H1 (cell line): ENCODE results near the gene PIAS1. TPM values are rescaled to one million over a fixed set of nuclear protein-coding genes. Genes with fewer than 3 reads are reported as not detected.

Source experiments
- CTCF ChIA-PET: fragments of 300-600 bp; sonication (Branson Sonifier 250); formaldehyde crosslinking; loops from one replicate; lab custom pipeline; 2021; ENCODE audit not compliant: partially characterized antibody; lab: Charles Lee
- POLR2A ChIA-PET: fragments of 300-600 bp; sonication (Branson Sonifier 250); formaldehyde crosslinking; loops from one replicate; lab custom pipeline; 2021; ENCODE audit warnings: inconsistent platforms; ENCODE audit not compliant: partially characterized antibody; lab: Charles Lee
- DNase-seq, 2 experiments: peaks; one replicate each; pipeline versions ENCODE4 v3.0.0 to v3.0.0-alpha.2; 2010 to 2022; ENCODE audit warnings: low spot score in 2 of 2, low read depth in 1 of 2, mixed read lengths in 1 of 2
- FAIRE-seq: peaks from 2 replicates; lab custom pipeline; 2011; peaks lifted over from hg19 to GRCh38; lab: Jason Lieb, UNC
- H2AFZ ChIP-seq: 2 replicates; pipeline ENCODE4 v1.8.1; 2012; ENCODE audit warnings: low read length, inconsistent platforms
- H2AK5ac ChIP-seq: 2 replicates; pipeline ENCODE4 v1.6.1; 2013; ENCODE audit warnings: low read depth, low read length
- H2BK120ac ChIP-seq: replicated peaks from 2 replicates; pipeline ENCODE3; 2013; ENCODE audit warnings: low read depth, low read length, inconsistent platforms
- H2BK12ac ChIP-seq: 2 replicates; pipeline ENCODE4 v1.6.1; 2013; ENCODE audit warnings: low read depth, low read length
- H2BK15ac ChIP-seq: 2 replicates; pipeline ENCODE4 v1.6.1; 2013; ENCODE audit warnings: low read length
- H2BK20ac ChIP-seq: 2 replicates; pipeline ENCODE4 v1.6.1; 2013; ENCODE audit warnings: low read length
- H2BK5ac ChIP-seq: 2 replicates; pipeline ENCODE4 v1.6.1; 2013; ENCODE audit warnings: low read depth, low read length
- H3K14ac ChIP-seq: 2 replicates; pipeline ENCODE4 v1.6.1; 2013; ENCODE audit warnings: inconsistent platforms; ENCODE audit not compliant: insufficient read length
- H3K18ac ChIP-seq: 2 replicates; pipeline ENCODE4 v1.6.1; 2013; ENCODE audit warnings: low read length; ENCODE audit errors: extremely low read depth
- H3K23ac ChIP-seq: 2 replicates; pipeline ENCODE4 v1.6.1; 2013; ENCODE audit warnings: inconsistent platforms; ENCODE audit not compliant: insufficient read length
- H3K23me2 ChIP-seq: 2 replicates; pipeline ENCODE4 v1.6.1; 2013; ENCODE audit warnings: low read depth, low read length
- H3K27ac ChIP-seq: 2 replicates; pipeline ENCODE4 v1.6.1; 2011; ENCODE audit warnings: low read depth, low read length, inconsistent platforms
- H3K27me3 ChIP-seq, 4 experiments: replicated peaks in 1 of 4; 1 replicate in 1 of 4; 2 replicates in 3 of 4; pipeline versions ENCODE4 v1.6.1 to v1.8.1; 2011 to 2013; ENCODE audit warnings: low read length in 3 of 4, mild to moderate bottlenecking in 3 of 4, inconsistent platforms in 2 of 4, mixed read lengths in 2 of 4, moderate library complexity in 1 of 4; ENCODE audit not compliant: control insufficient read depth in 3 of 4, insufficient read depth in 3 of 4; ENCODE audit errors: extremely low read depth in 1 of 4
- H3K36me3 ChIP-seq, 4 experiments: 2 replicates each; pipeline versions ENCODE4 v1.6.1 to v1.8.1; 2011 to 2013; ENCODE audit warnings: mild to moderate bottlenecking in 4 of 4, low read length in 3 of 4, moderate library complexity in 2 of 4, control low read depth in 1 of 4, inconsistent platforms in 1 of 4; ENCODE audit not compliant: insufficient read depth in 4 of 4, control insufficient read depth in 2 of 4
- H3K4ac ChIP-seq: replicated peaks from 2 replicates; pipeline ENCODE3; 2013; ENCODE audit warnings: low read length, low read depth, mixed read lengths, inconsistent platforms; ENCODE audit not compliant: insufficient read length
- H3K4me1 ChIP-seq, 4 experiments: replicated peaks in 1 of 4; 1 replicate in 1 of 4; 2 replicates in 3 of 4; pipeline versions ENCODE4 v1.6.1 to v1.8.1; 2011 to 2013; ENCODE audit warnings: low read length in 3 of 4, inconsistent platforms in 2 of 4, mixed read lengths in 1 of 4; ENCODE audit not compliant: insufficient read depth in 4 of 4, control insufficient read depth in 3 of 4
- H3K4me2 ChIP-seq, 2 experiments: 2 replicates each; pipeline versions ENCODE4 v1.6.1 to v1.8.1; 2011 to 2013; ENCODE audit warnings: low read depth in 2 of 2, low read length in 2 of 2, control low read depth in 1 of 2, inconsistent platforms in 1 of 2, mild to moderate bottlenecking in 1 of 2; ENCODE audit not compliant: insufficient read depth in 1 of 2
- H3K4me3 ChIP-seq, 4 experiments: fragments of 200-600, 300-600 bp in 1 of 4; sonication (generic), shearing (Covaris generic), sonication (Bioruptor Twin) in 1 of 4; 2 replicates each; pipeline versions ENCODE4 v1.5.1 to v1.8.1; 2011 to 2016; ENCODE audit warnings: low read length in 4 of 4, low read depth in 3 of 4, control low read depth in 2 of 4, inconsistent platforms in 2 of 4, mild to moderate bottlenecking in 2 of 4, mixed read lengths in 1 of 4, moderate library complexity in 1 of 4; ENCODE audit not compliant: insufficient read depth in 2 of 4; ENCODE audit errors: extremely low read depth in 1 of 4
- H3K56ac ChIP-seq: replicated peaks from 2 replicates; pipeline ENCODE3; 2013; ENCODE audit warnings: low read depth, mild to moderate bottlenecking, mixed read lengths, low read length, inconsistent platforms; ENCODE audit not compliant: insufficient read length
- H3K79me1 ChIP-seq: 2 replicates; pipeline ENCODE4 v1.6.1; 2013; ENCODE audit warnings: low read depth, low read length, control low read depth
- H3K79me2 ChIP-seq, 2 experiments: 2 replicates each; pipeline versions ENCODE4 v1.6.1 to v1.8.1; 2012 to 2013; ENCODE audit warnings: low read length in 2 of 2, mild to moderate bottlenecking in 2 of 2, inconsistent platforms in 1 of 2; ENCODE audit not compliant: insufficient read depth in 2 of 2, control insufficient read depth in 1 of 2
- H3K9ac ChIP-seq, 4 experiments: replicated peaks in 1 of 4; 1 replicate in 1 of 4; 2 replicates in 3 of 4; pipeline versions ENCODE4 v1.6.1 to v1.8.1; 2011 to 2013; ENCODE audit warnings: low read depth in 3 of 4, low read length in 3 of 4, control low read depth in 2 of 4, mild to moderate bottlenecking in 2 of 4, moderate library complexity in 2 of 4, inconsistent platforms in 1 of 4; ENCODE audit errors: extremely low read depth in 1 of 4
- H3K9me3 ChIP-seq, 2 experiments: 2 replicates each; pipeline versions ENCODE4 v1.6.1 to v1.8.1; 2012 to 2013; ENCODE audit warnings: mild to moderate bottlenecking in 2 of 2, moderate library complexity in 2 of 2, control low read depth in 1 of 2, inconsistent platforms in 1 of 2, low read depth in 1 of 2, low read length in 1 of 2, mixed read lengths in 1 of 2; ENCODE audit not compliant: insufficient read depth in 2 of 2
- H4K20me1 ChIP-seq, 2 experiments: replicated peaks in 1 of 2; 2 replicates each; pipeline versions ENCODE3 to v1.8.1; 2011 to 2013; ENCODE audit warnings: inconsistent platforms in 2 of 2, low read length in 2 of 2, mild to moderate bottlenecking in 1 of 2; ENCODE audit not compliant: insufficient read depth in 2 of 2, control insufficient read depth in 1 of 2
- H4K5ac ChIP-seq: 2 replicates; pipeline ENCODE4 v1.6.1; 2013; ENCODE audit warnings: low read length, low read depth, mixed read lengths, inconsistent platforms; ENCODE audit not compliant: insufficient read length
- H4K8ac ChIP-seq: 2 replicates; pipeline ENCODE4 v1.8.0; 2013; ENCODE audit warnings: mild to moderate bottlenecking, moderate library complexity, low read length, inconsistent platforms; ENCODE audit not compliant: insufficient read depth; ENCODE audit errors: extremely low read depth
- H4K91ac ChIP-seq: replicated peaks from 2 replicates; pipeline ENCODE3; 2013; ENCODE audit warnings: low read length, mixed read lengths, inconsistent platforms; ENCODE audit not compliant: insufficient read length
- CBX5 ChIP-seq: fragments of 300-800, 300-1000 bp; sonication (generic); IDR thresholded peaks from 2 replicates; pipeline ENCODE4 v1.7.1; 2016; ENCODE audit warnings: antibody characterized with exemption, low read length, low read depth
- CREB1 ChIP-seq: IDR thresholded peaks from 2 replicates; pipeline ENCODE4 v1.6.1; 2012; ENCODE audit warnings: inconsistent platforms
- CTBP2 ChIP-seq: IDR thresholded peaks from 2 replicates; pipeline ENCODE4 v1.7.0; 2011; ENCODE audit warnings: borderline replicate concordance, mild to moderate bottlenecking, moderate library complexity, mixed read lengths, low read length; ENCODE audit not compliant: insufficient read depth, insufficient read length
- EGR1 ChIP-seq: IDR thresholded peaks from 2 replicates; pipeline ENCODE4 v1.6.1; 2011; ENCODE audit warnings: low read depth, low read length, borderline replicate concordance
- FOSL1 ChIP-seq: IDR thresholded peaks from 2 replicates; pipeline ENCODE4 v1.6.1; 2011; ENCODE audit warnings: mild to moderate bottlenecking, low read depth, low read length, moderate library complexity; ENCODE audit not compliant: insufficient read depth
- GABPA ChIP-seq: IDR thresholded peaks from 2 replicates; pipeline ENCODE4 v1.6.1; 2011; ENCODE audit warnings: mild to moderate bottlenecking, low read length, moderate library complexity, borderline replicate concordance; ENCODE audit not compliant: insufficient read depth
- GTF2F1 ChIP-seq: IDR thresholded peaks from 2 replicates; pipeline ENCODE4 v1.6.1; 2012; ENCODE audit warnings: low read depth, low read length, improper control_type of control experiment, borderline replicate concordance
- PHF8 ChIP-seq: fragments of 200-600 bp; sonication (generic); conservative IDR thresholded peaks from 2 replicates; pipeline ENCODE4 v1.7.1; 2012; ENCODE audit warnings: low read depth, mild to moderate bottlenecking, inconsistent platforms, low read length, moderate library complexity
- RBBP5 ChIP-seq: IDR thresholded peaks from 2 replicates; pipeline ENCODE4 v1.7.1; 2012; ENCODE audit warnings: low read depth, mild to moderate bottlenecking, inconsistent platforms, low read length, moderate library complexity, borderline replicate concordance
- SIN3A ChIP-seq, 2 experiments: IDR thresholded peaks in 1 of 2; conservative IDR thresholded peaks in 1 of 2; 2 replicates each; pipeline ENCODE4 v1.6.1; 2011 to 2012; ENCODE audit warnings: low read length in 2 of 2, improper control_type of control experiment in 1 of 2, low read depth in 1 of 2, mild to moderate bottlenecking in 1 of 2
- SIRT6 ChIP-seq: IDR thresholded peaks from one replicate; pipeline ENCODE4 v1.7.1; 2012; ENCODE audit warnings: low read length, inconsistent platforms
- TAF7 ChIP-seq: optimal IDR thresholded peaks from 2 replicates; pipeline ENCODE3; 2011; ENCODE audit warnings: low read depth, mild to moderate bottlenecking, inconsistent platforms, low read length, moderate library complexity, borderline replicate concordance
- WGBS, 2 experiments: shearing (Covaris generic) in 1 of 2; methylation state at CpG; one replicate each; pipeline versions ENCODE4 v1.1.6 to v1.1.7; 2013 to 2015; ENCODE audit warnings: low lambda C conversion rate in 2 of 2, mixed read lengths in 2 of 2, inconsistent platforms in 1 of 2, low coverage in 1 of 2, missing lambda C conversion rate in 1 of 2; ENCODE audit not compliant: insufficient replicate concordance in 2 of 2, insufficient coverage in 1 of 2, insufficient read length in 1 of 2; ENCODE audit errors: extremely low coverage in 1 of 2, missing lambda C conversion rate in 1 of 2; 5-methylcytosine and 5-hydroxymethylcytosine counted together
- polyA plus RNA-seq, 7 experiments: library from polyadenylated mRNA; depleted of rRNA in 3 of 7; stranded (reverse) in 5 of 7; unstranded in 2 of 7; fragments of >200 nt in 5 of 7; fragments of 200-250 nt in 2 of 7; gene quantifications; 1 replicate in 5 of 7; 2 replicates in 1 of 7; 4 replicates in 1 of 7; pipeline versions ENCODE4 v1.2.1 to v1.2.3, GENCODE V29; 2011 to 2013; ENCODE audit warnings: missing spikeins in 2 of 7, mixed read lengths in 2 of 7
- total RNA-seq: library from RNA; stranded (reverse); fragmentation: NEBNext Ultra II Directional; extraction: Animal tissue kit (Norgen Biotek cat#: 25700); gene quantifications from 2 replicates; pipeline ENCODE4 v1.2.1, GENCODE V29; 2021

PIAS1 gene
- total and polyA plus RNA-seq, 2 of the 8 experiments (the other 6 are each of a cell fraction or from before 2014, with no cell fraction given): 30.8 to 34.5 TPM

GRCh38 chr15:68154923-68155559 is 100.9 kb downstream of the PIAS1 start:
- Histone ChIP-seq H3K9me3 (no peaks in the 10 kb centered on the region), H3K79me2 (no peaks in the 10 kb centered on the region), H4K20me1 (no peaks in the 10 kb centered on the region), H3K18ac (no peak overlapping the region), H3K27ac (no peak overlapping the region), H4K5ac (no peak overlapping the region), H3K4me1 (no peaks in the 10 kb centered on the region), H3K23me2 (no peaks in the 10 kb centered on the region), H3K14ac (no peak overlapping the region), H2BK12ac (no peak overlapping the region), H2BK120ac (no peak overlapping the region), H3K9ac (no peak overlapping the region), H2BK15ac (no peak overlapping the region), H3K56ac (no peak overlapping the region), H3K27me3 (no peaks in the 10 kb centered on the region), H3K36me3 (peaks cover 0 to 2% (median 0%) of the 10 kb centered on the region in 4 experiments; a peak in 1 of 8 replicates), H2BK20ac (no peak overlapping the region), H3K4me3 (no peak overlapping the region), H3K4me2 (no peak overlapping the region), H4K91ac (no peak overlapping the region), H2AFZ (no peak overlapping the region), H2BK5ac (no peak overlapping the region), H3K4ac (no peak overlapping the region), H3K23ac (no peak overlapping the region), H4K8ac (no peak overlapping the region), H3K79me1 (no peaks in the 10 kb centered on the region), H2AK5ac (no peak overlapping the region)
- FAIRE-seq: peak; percentile 86
- POLR2A ChIA-PET: interaction anchor here (1.4 kb wide), 1 partner anchor 291 kb away, joined by 5 read pairs; no protein-coding TSS in a partner anchor
- 51% methylated on average over 4 of the region's 4 CpGs; no CpG with 5 or more reads in 1 of the 2 experiments for WGBS, 2 experiments
- DNase-seq: peak in 1 of 2 experiments; percentile 5
- CTCF ChIA-PET: interaction anchor here (0.6 to 4.8 kb wide), 30 partner anchors 8 to 314 kb away, joined by 3 to 33 read pairs (median 4); no protein-coding TSS in a partner anchor
- TF ChIP-seq PHF8: no peak
- no peak for TF ChIP-seq CTBP2
- no peak for TF ChIP-seq TAF7
- no peak for TF ChIP-seq SIRT6
- TF ChIP-seq FOSL1: no peak
- TF ChIP-seq EGR1: no peak
- TF ChIP-seq CBX5: no peak
- TF ChIP-seq GABPA: no peak
- TF ChIP-seq SIN3A (conservative IDR thresholded peaks at IDR 0.05 in 1 of 2, IDR thresholded peaks at IDR 0.05 in 1 of 2; ENCODE audit: low read depth in 1 of 2, low read length in 2 of 2): no peak
- no peak for TF ChIP-seq RBBP5
- TF ChIP-seq GTF2F1: no peak
- no peak for TF ChIP-seq CREB1
